ENCODE results near the gene ANOS1. TPM values are rescaled to one million over a fixed set of nuclear protein-coding genes. Genes with fewer than 3 reads are reported as not detected.

ANOS1 gene
- total and polyA plus RNA-seq, 8 donors: 27.1 to 85.9 (median 42.2) TPM

DNA sequence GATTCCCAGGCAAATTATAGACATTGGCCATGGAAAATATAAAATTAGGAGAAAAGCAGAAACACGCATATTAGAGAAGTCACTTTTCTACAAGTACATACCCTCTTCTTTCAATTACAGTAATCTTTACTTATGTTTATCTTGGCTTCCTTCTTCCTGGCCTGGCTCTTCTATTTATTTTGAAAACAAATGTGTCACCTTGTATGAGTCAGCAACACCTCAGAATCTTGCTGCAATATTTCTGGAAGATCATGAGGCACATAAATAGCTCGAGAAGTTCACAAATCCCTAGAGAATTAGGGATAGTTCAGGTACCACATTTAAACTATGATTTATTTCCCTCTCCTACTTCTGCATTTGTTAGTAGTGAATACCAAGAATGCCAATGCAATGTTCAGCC lies 124.6 kb downstream of the ANOS1 start:
- DNase-seq: no peak
- TF ChIP-seq CTCF (IDR thresholded peaks at IDR 0.05): no peak

DNA sequence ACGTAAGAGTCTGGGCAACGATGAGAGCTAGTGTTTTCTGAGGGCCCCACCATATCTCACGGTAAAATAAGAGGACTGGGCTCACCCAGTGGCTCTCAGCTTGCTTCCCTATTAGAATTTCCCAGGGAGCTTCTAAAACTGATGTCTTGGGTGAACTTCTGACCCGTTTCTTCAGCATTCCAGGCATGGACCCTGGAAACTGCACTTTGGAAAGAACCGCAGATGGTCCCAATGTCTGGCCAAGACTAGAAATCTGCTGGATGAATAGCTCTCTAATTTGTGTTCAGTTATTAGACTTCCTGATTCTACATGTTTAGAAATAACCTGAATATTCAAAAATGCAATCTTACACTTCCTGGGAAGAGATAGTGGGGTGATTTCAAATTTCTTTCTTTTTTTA lies 127.8 kb downstream of the ANOS1 start:
- ATAC-seq: no peak
- no peaks in the 10 kb centered on the region for H3K4me1 ChIP-seq
- H3K27ac ChIP-seq: no peak overlapping the region

More for the DNA sequence above, 124.6 kb downstream of the ANOS1 start:
- Histone ChIP-seq H3K4me3 (no peak overlapping the region), H3K9me3 (peaks cover 0 to 8% of the 10 kb centered on the region in 2 donors), H3K36me3 (no peaks in the 10 kb centered on the region), H3K4me1 (no peaks in the 10 kb centered on the region), H3K27ac (no peak overlapping the region), H3K27me3 (no peaks in the 10 kb centered on the region)
- peak; percentile 61 for ATAC-seq
- intact Hi-C loops (cut with DNase I): no loop called here

DNA sequence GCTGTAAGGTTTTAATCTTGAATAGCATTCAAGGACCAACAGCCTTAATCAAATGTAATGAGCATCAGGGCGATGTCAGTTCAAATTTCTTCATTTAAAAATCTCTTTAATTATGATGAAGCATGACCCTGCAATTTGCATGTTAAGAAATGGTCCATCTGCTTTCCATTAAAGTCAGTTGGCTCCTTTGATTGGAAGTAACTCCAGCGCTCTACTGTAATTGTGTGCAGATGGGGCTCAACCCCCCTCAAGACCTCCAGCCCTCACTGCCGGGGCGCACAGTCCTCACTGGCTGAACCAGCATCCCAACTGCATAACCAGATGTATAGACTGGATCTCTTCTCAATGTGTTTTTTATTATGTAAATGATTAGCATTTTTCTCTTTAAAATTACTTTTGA lies 140.4 kb downstream of the ANOS1 start:
- no peak for TF ChIP-seq CTCF (IDR thresholded peaks at IDR 0.05)
- no peak for ATAC-seq

More for the DNA sequence above, 127.8 kb downstream of the ANOS1 start:
- intact Hi-C loops (cut with DNase I): no loop called here
- no peak for TF ChIP-seq CTCF (IDR thresholded peaks at IDR 0.05)
- H3K4me3 ChIP-seq: no peak overlapping the region
- DNase-seq: no peak
- no peaks in the 10 kb centered on the region for H3K36me3 ChIP-seq
- H3K9me3 ChIP-seq: no peaks in the 10 kb centered on the region
- H3K27me3 ChIP-seq: no peaks in the 10 kb centered on the region

GRCh38 chrX:8586953-8587352 lies 145.0 kb downstream of the ANOS1 start:
- H3K27me3 ChIP-seq: no peaks in the 10 kb centered on the region
- no peaks in the 10 kb centered on the region for H3K36me3 ChIP-seq
- no peak for TF ChIP-seq CTCF (IDR thresholded peaks at IDR 0.05)
- DNase-seq (no peak), ATAC-seq (no peak)
- intact Hi-C loops (cut with DNase I): no loop called here
- no peak overlapping the region for H3K27ac ChIP-seq
- no peaks in the 10 kb centered on the region for H3K9me3 ChIP-seq
- no peak overlapping the region for H3K4me3 ChIP-seq
- H3K4me1 ChIP-seq: no peaks in the 10 kb centered on the region

More for the DNA sequence above, 140.4 kb downstream of the ANOS1 start:
- no peaks in the 10 kb centered on the region for H3K9me3 ChIP-seq
- intact Hi-C loops (cut with DNase I): no loop called here
- no peak for DNase-seq
- H3K27me3 ChIP-seq: no peaks in the 10 kb centered on the region
- H3K27ac ChIP-seq: no peak overlapping the region
- H3K4me3 ChIP-seq: no peak overlapping the region
- H3K36me3 ChIP-seq: no peaks in the 10 kb centered on the region
- no peaks in the 10 kb centered on the region for H3K4me1 ChIP-seq

GRCh38 chrX:8579602-8580001 lies 152.3 kb downstream of the ANOS1 start:
- ATAC-seq (peak; percentile 87), DNase-seq (peak in 1 of 4 donors; percentile 32)
- no peak overlapping the region for H3K27ac ChIP-seq
- H3K4me3 ChIP-seq: no peak overlapping the region
- no peaks in the 10 kb centered on the region for H3K27me3 ChIP-seq
- H3K4me1 ChIP-seq: no peaks in the 10 kb centered on the region
- intact Hi-C loops (cut with DNase I): no loop called here
- H3K36me3 ChIP-seq: no peaks in the 10 kb centered on the region
- H3K9me3 ChIP-seq: no peaks in the 10 kb centered on the region
- TF ChIP-seq CTCF (IDR thresholded peaks at IDR 0.05): no peak

All from left lung (tissue), 10 donors.